Measurements from ENCODE around the gene FBXO28. TPM values are rescaled to one million over a fixed set of nuclear protein-coding genes. Genes with fewer than 3 reads are reported as not detected.

Gene FBXO28
- total RNA-seq, 1 experiment from 2014 or later, result 37.0 TPM

GRCh38 chr1:224092601-224093000 lies 21.3 kb upstream of the FBXO28 start:
- BruUV-seq (replicated peaks), result no TSS peak
- Histone ChIP-seq H3K4me1 (ENCODE audit: control insufficient read depth in 1 of 2, insufficient read depth in 2 of 2, low read length in 2 of 2) (peaks cover 0 to 3% of the 10 kb centered on the region in 2 experiments; a peak in 1 of 4 replicates), H3K27me3 (ENCODE audit: insufficient read depth, low read length) (no peaks in the 10 kb centered on the region), H2AFZ (ENCODE audit: low read depth, low read length, poor library complexity, severe bottlenecking) (no peak overlapping the region), H3K36me3 (ENCODE audit: control insufficient read depth in 1 of 2, insufficient read depth in 2 of 2, low read length in 2 of 2) (no peaks in the 10 kb centered on the region), H3K9me3 (ENCODE audit: control insufficient read depth in 1 of 2, insufficient read depth in 1 of 2, low read depth in 1 of 2, low read length in 2 of 2) (no peaks in the 10 kb centered on the region), H3K79me2 (ENCODE audit: insufficient read depth, low read length) (no peaks in the 10 kb centered on the region), H3K9ac (ENCODE audit: low read length) (no peak overlapping the region), H3K4me3 (replicated peaks in 1 of 2; ENCODE audit: low read depth in 1 of 2, low read length in 2 of 2) (no peak overlapping the region), H4K20me1 (ENCODE audit: insufficient read depth) (no peaks in the 10 kb centered on the region), H3K9me2 (ENCODE audit: insufficient read depth) (no peaks in the 10 kb centered on the region), H3K4me2 (ENCODE audit: low read length) (no peak overlapping the region), H3K27ac (ENCODE audit: low read depth, low read length) (no peak overlapping the region)
- CTCF ChIA-PET, result no interaction called here
- intact Hi-C loops (cut with micrococcal nuclease), result no loop called here
- RAD21 ChIA-PET (ENCODE audit: low non-redundant PET in 1 of 2, low total read pairs in 2 of 2, uncharacterized antibody in 2 of 2, unreplicated experiment in 2 of 2), result no interaction called here
- no peak for TF ChIP-seq EGR1 (IDR thresholded peaks at IDR 0.05; ENCODE audit: low read depth)
- no peak for TF ChIP-seq ZBTB33 (IDR thresholded peaks at IDR 0.05; ENCODE audit: extremely low read depth, insufficient replicate concordance, low read length)
- TF ChIP-seq RAD21 (IDR thresholded peaks at IDR 0.05; ENCODE audit: low read depth), result no peak
- TF ChIP-seq EZH2phosphoT487 (IDR thresholded peaks at IDR 0.05; ENCODE audit: borderline replicate concordance), result no peak
- TF ChIP-seq CEBPB (IDR thresholded peaks at IDR 0.05; ENCODE audit: low read depth), result no peak
- no peak for TF ChIP-seq SIN3A (IDR thresholded peaks at IDR 0.05; ENCODE audit: low read depth)
- no peak for TF ChIP-seq POLR2AphosphoS5 (IDR thresholded peaks at IDR 0.05; ENCODE audit: low read depth, low read length)
- no peak for TF ChIP-seq ZFX (IDR thresholded peaks at IDR 0.05)
- no peak for TF ChIP-seq ZNF274 (IDR thresholded peaks at IDR 0.05; ENCODE audit: low read depth, low read length)
- no peak for TF ChIP-seq MAX (IDR thresholded peaks at IDR 0.05)
- TF ChIP-seq SRF (IDR thresholded peaks at IDR 0.05; ENCODE audit: low read depth), result no peak
- TF ChIP-seq CBX3 (IDR thresholded peaks at IDR 0.05; ENCODE audit: low read depth), result no peak
- DNase-seq (ENCODE audit: low read depth, low spot score) (no peak), ATAC-seq (no peak)
- POLR2A ChIA-PET, result no interaction called here

All from HCT116 (cell line).